SK-N-SH (cell line): ENCODE measurements around the gene CHCHD6.

Experiments used
- EP300 ChIP-seq, 2 experiments: IDR thresholded peaks; 2 replicates each; pipeline versions ENCODE4 v1.4.0 to v1.6.1; 2012; ENCODE audit warnings: borderline replicate concordance in 1 of 2, low read depth in 1 of 2, low read length in 1 of 2
- FOXJ3 ChIP-seq: sonication (generic); formaldehyde crosslinking; IDR thresholded peaks from 2 replicates; pipeline ENCODE4 v1.5.1; 2020; ENCODE audit warnings: mild to moderate bottlenecking, missing genetic modification reagents
- IRF3 ChIP-seq: fragments of 150-350 bp; IDR thresholded peaks from 2 replicates; pipeline ENCODE4 v1.6.1; 2016; ENCODE audit warnings: mild to moderate bottlenecking, low read depth, low read length
- POLR2AphosphoS5 ChIP-seq: IDR thresholded peaks from 2 replicates; pipeline ENCODE4 v1.6.1; 2012; ENCODE audit warnings: low read depth, low read length
- REST ChIP-seq: IDR thresholded peaks from 2 replicates; pipeline ENCODE4 v1.6.1; 2012; ENCODE audit warnings: mild to moderate bottlenecking, low read depth, low read length, moderate library complexity
- SIN3A ChIP-seq: IDR thresholded peaks from 2 replicates; pipeline ENCODE4 v1.6.1; 2012; ENCODE audit warnings: low read depth, mild to moderate bottlenecking, low read length, moderate library complexity, borderline replicate concordance
- YY1 ChIP-seq: IDR thresholded peaks from 2 replicates; pipeline ENCODE4 v1.4.0; 2012; ENCODE audit warnings: low read depth, mild to moderate bottlenecking
- TF ChIP-seq, protein P1 (sequence below): fragments of 200-600 bp; sonication (generic); IDR thresholded peaks from 2 replicates; pipeline ENCODE4 v1.6.1; 2017; ENCODE audit warnings: antibody characterized with exemption, mild to moderate bottlenecking, moderate library complexity
- TF ChIP-seq, protein P2 (sequence below): IDR thresholded peaks from 2 replicates; pipeline ENCODE4 v1.4.0; 2012; ENCODE audit warnings: low read depth

DNA sequence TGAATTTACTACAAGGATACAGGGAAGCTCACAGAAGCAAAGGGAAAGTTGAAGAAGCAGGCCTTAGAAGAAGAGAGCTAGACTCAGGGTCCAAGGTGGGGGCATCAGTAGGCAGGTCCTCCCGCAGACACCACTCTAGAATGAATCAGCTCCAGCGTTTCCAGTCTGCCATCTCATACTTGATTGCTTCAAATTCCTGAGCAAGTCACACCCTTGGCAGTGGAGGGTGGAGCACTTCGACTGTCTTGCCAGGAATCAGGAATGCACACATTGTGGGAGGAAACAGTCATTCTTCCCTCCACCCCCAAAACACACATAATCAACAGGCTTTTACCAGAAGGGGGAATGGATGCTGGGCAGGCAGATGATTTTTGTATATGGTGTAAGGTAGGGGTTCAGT lies 78.5 kb downstream of the CHCHD6 start:
- TF ChIP-seq, protein P1, sequence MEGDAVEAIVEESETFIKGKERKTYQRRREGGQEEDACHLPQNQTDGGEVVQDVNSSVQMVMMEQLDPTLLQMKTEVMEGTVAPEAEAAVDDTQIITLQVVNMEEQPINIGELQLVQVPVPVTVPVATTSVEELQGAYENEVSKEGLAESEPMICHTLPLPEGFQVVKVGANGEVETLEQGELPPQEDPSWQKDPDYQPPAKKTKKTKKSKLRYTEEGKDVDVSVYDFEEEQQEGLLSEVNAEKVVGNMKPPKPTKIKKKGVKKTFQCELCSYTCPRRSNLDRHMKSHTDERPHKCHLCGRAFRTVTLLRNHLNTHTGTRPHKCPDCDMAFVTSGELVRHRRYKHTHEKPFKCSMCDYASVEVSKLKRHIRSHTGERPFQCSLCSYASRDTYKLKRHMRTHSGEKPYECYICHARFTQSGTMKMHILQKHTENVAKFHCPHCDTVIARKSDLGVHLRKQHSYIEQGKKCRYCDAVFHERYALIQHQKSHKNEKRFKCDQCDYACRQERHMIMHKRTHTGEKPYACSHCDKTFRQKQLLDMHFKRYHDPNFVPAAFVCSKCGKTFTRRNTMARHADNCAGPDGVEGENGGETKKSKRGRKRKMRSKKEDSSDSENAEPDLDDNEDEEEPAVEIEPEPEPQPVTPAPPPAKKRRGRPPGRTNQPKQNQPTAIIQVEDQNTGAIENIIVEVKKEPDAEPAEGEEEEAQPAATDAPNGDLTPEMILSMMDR: no peak
- TF ChIP-seq YY1 (0 out of 2 replicates have a peak, but pooled peaks have one; percentile 10), FOXJ3 (no peak), SIN3A (no peak), POLR2AphosphoS5 (no peak), IRF3 (no peak), EP300 (IDR thresholded peaks at IDR 0.05; ENCODE audit: borderline replicate concordance in 1 of 2, low read depth in 1 of 2, low read length in 1 of 2) (no peak), REST (no peak)
- TF ChIP-seq, protein P2, sequence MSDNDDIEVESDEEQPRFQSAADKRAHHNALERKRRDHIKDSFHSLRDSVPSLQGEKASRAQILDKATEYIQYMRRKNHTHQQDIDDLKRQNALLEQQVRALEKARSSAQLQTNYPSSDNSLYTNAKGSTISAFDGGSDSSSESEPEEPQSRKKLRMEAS: peak; percentile 54; the same call in 1 of the 2 replicates
